GM21528 (cell line): ENCODE data around the gene IL18BP.

Experiments used
- ATAC-seq: cut with Tn5 transposase; IDR thresholded peaks from one replicate; pipeline ENCODE4 v1.9.1; 2021; ENCODE audit warnings: mild to moderate bottlenecking, moderate library complexity; ENCODE audit not compliant: unreplicated experiment, low FRiP score

The IL18BP gene

GRCh38 chr11:72010529-72011233, 12.0 kb downstream of the IL18BP start:
- no peak for ATAC-seq

GRCh38 chr11:72012091-72012630, 13.5 kb downstream of the IL18BP start:
- no peak for ATAC-seq

- ATAC-seq, result no peak
These were observed 14.4 kb downstream of the IL18BP start for GRCh38 chr11:72012897-72013721.

GRCh38 chr11:72013765-72014711, 15.3 kb downstream of the IL18BP start:
- no peak for ATAC-seq

GRCh38 chr11:72014761-72015320, 16.1 kb downstream of the IL18BP start:
- ATAC-seq, result no peak

- no peak for ATAC-seq
These were observed 16.9 kb downstream of the IL18BP start for GRCh38 chr11:72015511-72016061.

- no peak for ATAC-seq
These were observed 19.5 kb downstream of the IL18BP start for GRCh38 chr11:72018171-72018570.

GRCh38 chr11:72023335-72023734, 24.6 kb downstream of the IL18BP start:
- no peak for ATAC-seq

GRCh38 chr11:72024069-72024754, 25.5 kb downstream of the IL18BP start:
- ATAC-seq, result no peak

- no peak for ATAC-seq
These were observed 27.4 kb downstream of the IL18BP start for GRCh38 chr11:72026090-72026489.

GRCh38 chr11:72030472-72031045, 31.9 kb downstream of the IL18BP start:
- ATAC-seq, result no peak

GRCh38 chr11:72036687-72037086, 38.0 kb downstream of the IL18BP start:
- no peak for ATAC-seq

GRCh38 chr11:72037554-72038311, 39.0 kb downstream of the IL18BP start:
- no peak for ATAC-seq

GRCh38 chr11:72038491-72038890, 39.8 kb downstream of the IL18BP start:
- no peak for ATAC-seq

GRCh38 chr11:72039031-72039855, 40.5 kb downstream of the IL18BP start:
- ATAC-seq, result no peak

GRCh38 chr11:72039856-72040401, 41.2 kb downstream of the IL18BP start:
- no peak for ATAC-seq
